CD4-positive, alpha-beta T cell (primary cell): ENCODE measurements around the gene USP40. TPM values are rescaled to one million over a fixed set of nuclear protein-coding genes. Genes with fewer than 3 reads are reported as not detected.

Experiments
- ATAC-seq: fragments of 200-7000 bp; cut with Tn5 transposase; one replicate; pipeline ENCODE4 v1.10.0; 2022; ENCODE audit warnings: mild to moderate bottlenecking; ENCODE audit not compliant: poor library complexity
- CTCF ChIA-PET: fragments of 350-600 bp; sonication (Branson Sonifier 250); formaldehyde crosslinking; loops from one replicate; lab custom pipeline; 2021; ENCODE audit warnings: antibody characterized with exemption, inconsistent platforms; lab: Charles Lee
- POLR2A ChIA-PET: fragments of 350-600 bp; sonication (Branson Sonifier 250); formaldehyde crosslinking; loops from one replicate; lab custom pipeline; 2021; ENCODE audit warnings: antibody characterized with exemption, inconsistent platforms; lab: Charles Lee
- DNase-seq, 14 experiments: peaks; one replicate each; pipeline ENCODE4 v3.0.0-alpha.2; 2013 to 2020; ENCODE audit warnings: mixed read lengths in 2 of 14
- H3K27ac ChIP-seq, 2 donors: one replicate each; pipeline versions ENCODE4 v1.5.1 to v1.7.0; 2013; ENCODE audit warnings: low read length in 2 of 2, low read depth in 1 of 2, mild to moderate bottlenecking in 1 of 2
- H3K27me3 ChIP-seq, 2 experiments: 1 replicate in 1 of 2; 2 replicates in 1 of 2; pipeline versions ENCODE4 v1.6.1 to v1.7.0; 2013; ENCODE audit warnings: low read length in 2 of 2, control low read depth in 1 of 2, mild to moderate bottlenecking in 1 of 2, moderate library complexity in 1 of 2; ENCODE audit not compliant: insufficient read depth in 2 of 2, control insufficient read depth in 1 of 2
- H3K36me3 ChIP-seq: one replicate; pipeline ENCODE4 v1.6.1; 2013; ENCODE audit warnings: low read length, control low read depth; ENCODE audit not compliant: insufficient read depth
- H3K4me1 ChIP-seq: one replicate; pipeline ENCODE4 v1.6.1; 2013; ENCODE audit warnings: low read length, control low read depth; ENCODE audit not compliant: insufficient read depth
- H3K4me3 ChIP-seq: one replicate; pipeline ENCODE4 v1.5.1; 2013; ENCODE audit warnings: mild to moderate bottlenecking, low read length, moderate library complexity
- H3K9me3 ChIP-seq, 2 experiments: 1 replicate in 1 of 2; 2 replicates in 1 of 2; pipeline versions ENCODE4 v1.6.1 to v1.7.0; 2013; ENCODE audit warnings: low read length in 2 of 2, mild to moderate bottlenecking in 2 of 2, control low read depth in 1 of 2, moderate library complexity in 1 of 2; ENCODE audit not compliant: control insufficient read depth in 1 of 2, insufficient read depth in 1 of 2
- H3K27ac Mint-ChIP-seq: one replicate; pipeline ENCODE4 v1.8.0; 2020; ENCODE audit warnings: mixed read lengths
- H3K27me3 Mint-ChIP-seq: one replicate; pipeline ENCODE4 v1.8.0; 2021; ENCODE audit warnings: mixed read lengths
- H3K36me3 Mint-ChIP-seq: one replicate; pipeline ENCODE4 v1.8.0; 2021; ENCODE audit warnings: low read depth, mixed read lengths
- H3K4me1 Mint-ChIP-seq: one replicate; pipeline ENCODE4 v1.8.0; 2021; ENCODE audit warnings: low read depth, mixed read lengths
- H3K4me3 Mint-ChIP-seq: one replicate; pipeline ENCODE4 v1.8.0; 2020; ENCODE audit warnings: mild to moderate bottlenecking, mixed read lengths
- H3K9me3 Mint-ChIP-seq: one replicate; pipeline ENCODE4 v1.8.0; 2020; ENCODE audit warnings: mixed read lengths
- CTCF ChIP-seq: fragments of 200-600 bp; IDR thresholded peaks from one replicate; pipeline ENCODE4 v1.8.0; 2022; ENCODE audit warnings: antibody characterized with exemption, mild to moderate bottlenecking
- intact Hi-C, 2 experiments: fragments of 100-400 bp; cut with DNase I in 1 of 2; cut with micrococcal nuclease in 1 of 2; formaldehyde crosslinking; loops; one replicate each; pipeline versions ENCODE4 v1.15.1 to v1.9.0; 2023 to 2025; cut with DNase I, micrococcal nuclease
- total RNA-seq, 174 experiments: library from RNA in 2 of 174; stranded (reverse) in 2 of 174; gene quantifications; one replicate each; pipeline ENCODE4 v1.2.3 and lab custom pipeline; 2021 to 2026

USP40 gene
- total RNA-seq, 2 experiments from 2014 or later, result 7.2 to 8.7 TPM

GRCh38 chr2:233551491-233551890 is 15.1 kb downstream of the USP40 start:
- intact Hi-C loops, result no loop called here
- no peaks in the 10 kb centered on the region for H3K27me3 ChIP-seq
- ATAC-seq (no peak), DNase-seq (no peak)
- H3K9me3 ChIP-seq, result no peaks in the 10 kb centered on the region
- POLR2A ChIA-PET, result no interaction called here
- Mint-ChIP-seq H3K4me3 (no peak overlapping the region), H3K36me3 (peaks cover 49% of the 10 kb centered on the region), H3K9me3 (no peaks in the 10 kb centered on the region), H3K4me1 (no peaks in the 10 kb centered on the region), H3K27me3 (no peaks in the 10 kb centered on the region), H3K27ac (no peak overlapping the region)
- no peaks in the 10 kb centered on the region for H3K4me1 ChIP-seq
- H3K36me3 ChIP-seq, result peaks cover 21% of the 10 kb centered on the region
- CTCF ChIA-PET, result no interaction called here
- H3K27ac ChIP-seq, result no peak overlapping the region
- TF ChIP-seq CTCF, result no peak
- no peak overlapping the region for H3K4me3 ChIP-seq

- intact Hi-C loops, result no loop called here
- ATAC-seq (no peak), DNase-seq (no peak)
- Mint-ChIP-seq H3K36me3 (peaks cover 37% of the 10 kb centered on the region), H3K27me3 (no peaks in the 10 kb centered on the region), H3K4me3 (no peak overlapping the region), H3K4me1 (no peaks in the 10 kb centered on the region), H3K9me3 (no peaks in the 10 kb centered on the region), H3K27ac (no peak overlapping the region)
- Histone ChIP-seq H3K27me3 (no peaks in the 10 kb centered on the region), H3K36me3 (peaks cover 13% of the 10 kb centered on the region), H3K4me3 (no peak overlapping the region), H3K4me1 (no peaks in the 10 kb centered on the region), H3K27ac (no peak overlapping the region), H3K9me3 (no peaks in the 10 kb centered on the region)
- ChIA-PET CTCF (no interaction called here), POLR2A (no interaction called here)
- TF ChIP-seq CTCF, result no peak
Observed at GRCh38 chr2:233546774-233547173, 19.8 kb downstream of the USP40 start.

GRCh38 chr2:233546101-233546500 is 20.5 kb downstream of the USP40 start:
- ChIA-PET CTCF (no interaction called here), POLR2A (no interaction called here)
- DNase-seq (no peak), ATAC-seq (no peak)
- H3K9me3 ChIP-seq, result no peaks in the 10 kb centered on the region
- no peak for TF ChIP-seq CTCF
- intact Hi-C loops, result no loop called here
- Mint-ChIP-seq H3K9me3 (no peaks in the 10 kb centered on the region), H3K4me1 (no peaks in the 10 kb centered on the region), H3K27ac (no peak overlapping the region), H3K27me3 (no peaks in the 10 kb centered on the region), H3K36me3 (peaks cover 30% of the 10 kb centered on the region), H3K4me3 (no peak overlapping the region)
- H3K27me3 ChIP-seq, result no peaks in the 10 kb centered on the region
- no peak overlapping the region for H3K4me3 ChIP-seq
- H3K27ac ChIP-seq, result no peak overlapping the region
- H3K36me3 ChIP-seq, result peaks cover 13% of the 10 kb centered on the region
- no peaks in the 10 kb centered on the region for H3K4me1 ChIP-seq
